Fibroblast of the conjunctiva (primary cell): ENCODE results near the gene DOLPP1.

Source experiments
- DNase-seq: peaks from one replicate; pipeline ENCODE4 v3.0.0-alpha.2; 2010; ENCODE audit warnings: low read depth

The DOLPP1 gene

DNA sequence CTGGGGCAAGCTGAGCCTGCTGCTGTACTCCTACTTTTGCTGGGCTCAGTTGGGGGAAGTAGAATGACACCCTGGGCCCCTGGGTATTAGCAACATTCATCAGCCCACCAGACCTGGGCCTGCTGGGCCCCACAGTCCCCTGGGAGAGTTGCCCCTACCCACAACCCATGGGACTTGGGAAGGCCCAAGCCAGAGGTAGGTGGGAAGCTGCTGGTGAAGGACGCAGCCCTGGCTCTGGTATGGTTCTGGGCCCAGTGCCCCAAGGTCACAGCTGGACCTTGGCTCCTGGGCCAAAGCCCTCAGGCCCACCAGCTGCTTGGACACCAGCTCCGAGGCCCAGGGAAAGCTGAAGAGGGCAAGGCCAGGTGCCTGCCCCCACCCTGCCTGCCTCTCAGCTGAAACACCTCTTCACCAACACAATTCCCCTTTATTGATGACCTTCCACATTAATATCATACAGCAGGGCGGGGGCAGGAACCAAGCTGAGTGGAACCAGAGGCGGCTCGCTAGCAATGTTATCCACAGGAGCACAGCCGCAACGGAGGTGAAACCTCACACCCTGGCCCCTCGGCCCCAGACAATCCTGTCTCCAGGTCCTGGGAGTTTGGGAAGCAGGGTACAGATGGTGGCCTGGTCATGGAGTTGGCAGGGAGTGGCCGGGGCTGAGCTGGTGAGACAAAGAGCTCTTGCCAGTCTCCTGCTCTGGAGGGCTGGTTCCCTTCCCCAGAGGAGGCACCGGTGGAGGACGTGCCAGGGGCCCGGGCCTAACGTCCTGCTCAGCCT, 13.7 kb downstream of the DOLPP1 start:
- no peak for DNase-seq

GRCh38 chr9:129095170-129095667, 14.3 kb downstream of the DOLPP1 start:
- no peak for DNase-seq

DNA sequence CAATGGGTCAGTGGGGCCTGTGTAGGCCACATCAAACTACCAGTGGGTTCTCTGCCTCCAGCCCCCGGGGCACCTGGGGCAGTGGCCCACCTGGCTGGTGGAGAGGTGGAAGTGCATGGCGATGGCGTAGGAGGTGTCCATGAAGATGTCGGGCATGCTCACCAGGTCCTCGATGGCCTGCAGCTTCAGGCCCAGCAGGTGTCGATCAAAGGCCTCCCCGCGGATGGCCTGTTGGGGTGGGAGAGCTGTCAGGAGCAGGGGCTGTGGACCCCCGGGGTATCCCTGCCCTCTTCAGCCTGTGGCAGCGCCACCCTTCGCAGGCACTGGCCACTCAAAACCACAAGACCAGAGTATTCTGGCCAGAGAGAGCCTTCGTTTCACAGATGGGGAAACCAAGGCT, 15.0 kb downstream of the DOLPP1 start:
- no peak for DNase-seq

DNA sequence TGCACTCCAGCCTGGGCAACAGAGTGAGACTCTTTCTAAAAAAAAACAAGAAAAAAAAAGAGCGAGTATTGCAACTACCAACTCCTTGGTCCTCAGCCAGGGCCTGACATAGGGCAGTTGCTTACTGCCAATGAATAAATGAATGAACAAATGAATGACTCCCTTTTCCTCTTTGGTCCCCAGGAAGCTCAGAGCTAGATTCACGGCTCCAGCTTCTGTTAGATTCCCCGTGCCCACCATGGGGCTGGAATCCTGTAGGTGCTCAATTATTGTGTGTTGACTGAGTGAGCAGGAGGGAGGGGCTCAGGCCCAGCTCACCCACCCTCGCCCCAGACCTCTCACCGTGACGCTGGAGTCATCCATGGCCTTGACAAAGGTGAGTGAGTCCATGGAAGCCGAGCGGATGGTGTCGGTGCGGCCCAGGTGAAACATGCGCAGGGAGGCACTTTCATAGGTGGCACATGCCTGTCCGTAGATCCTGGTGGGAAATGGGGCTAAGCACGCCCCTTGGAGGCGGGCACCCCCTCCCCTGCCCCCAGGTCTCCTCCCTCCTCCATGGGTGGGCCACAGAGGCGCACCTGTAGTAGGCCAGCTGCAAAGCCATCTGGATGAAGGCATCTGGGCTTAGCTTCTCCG, 16.9 kb downstream of the DOLPP1 start:
- DNase-seq = no peak

GRCh38 chr9:129098328-129098727, 17.4 kb downstream of the DOLPP1 start:
- no peak for DNase-seq

DNA sequence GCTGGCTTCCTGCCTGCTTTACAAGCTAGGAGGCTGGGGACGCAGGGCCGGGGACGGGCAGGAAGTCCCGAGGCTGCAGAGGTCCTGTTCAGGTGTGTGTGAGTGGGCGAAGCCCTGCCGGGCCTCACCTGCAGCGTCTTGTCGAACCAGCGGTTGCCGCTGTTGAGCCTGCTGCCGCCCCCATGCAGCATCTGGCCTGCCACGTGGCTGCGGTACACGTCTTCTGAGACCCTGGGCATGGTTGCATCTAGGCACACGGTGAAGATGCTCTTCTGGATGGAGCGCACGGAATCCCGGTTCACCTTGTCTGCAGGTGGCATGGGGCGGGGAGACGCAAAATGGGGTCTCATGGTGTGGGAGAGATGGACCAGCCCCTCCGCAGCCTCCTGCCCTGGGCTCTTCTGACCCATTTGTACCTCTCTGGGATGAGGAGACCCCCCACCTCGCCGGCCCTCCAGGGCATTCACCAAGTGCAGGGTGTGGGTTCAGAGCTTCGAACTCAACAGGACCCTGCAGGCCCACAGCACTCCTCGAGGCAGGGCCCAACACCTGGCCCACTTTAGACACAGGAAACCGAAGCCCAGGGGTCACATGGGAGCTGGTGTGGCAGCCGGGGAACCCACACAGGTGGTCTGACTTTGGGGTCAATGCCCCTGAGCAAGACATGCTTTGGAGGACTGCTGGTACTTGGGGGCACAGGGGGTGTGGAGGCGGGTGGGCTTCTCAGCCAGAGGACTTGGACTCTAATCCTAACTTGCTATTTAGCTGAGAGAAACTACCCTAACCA, 19.7 kb downstream of the DOLPP1 start:
- DNase-seq = no peak

- DNase-seq = no peak
Measured at GRCh38 chr9:129101279-129101678, 20.4 kb downstream of the DOLPP1 start.

DNA sequence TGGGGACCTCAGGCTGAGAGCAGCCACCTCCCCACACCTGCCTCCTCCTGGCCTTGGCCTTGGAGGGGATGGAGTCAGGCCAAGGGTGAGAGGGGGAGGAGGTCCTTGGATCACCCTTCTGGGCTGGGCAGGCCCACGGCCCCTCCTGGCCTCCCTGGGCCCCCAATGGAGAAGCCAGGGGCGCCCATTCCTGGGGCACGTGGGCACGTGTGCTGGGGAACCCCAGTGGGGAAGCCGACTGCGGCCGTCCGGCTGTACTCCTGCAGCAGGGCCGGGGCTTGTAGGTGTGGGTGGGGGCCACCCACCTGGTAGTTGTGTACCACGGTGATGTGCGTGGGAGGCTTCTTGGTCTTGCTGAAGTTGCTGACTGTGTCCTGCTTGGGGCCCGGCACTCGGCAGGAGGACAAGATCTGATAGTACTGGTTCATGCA, 21.2 kb downstream of the DOLPP1 start:
- no peak for DNase-seq

- no peak for DNase-seq
Measured at GRCh38 chr9:129102791-129103594, 22.1 kb downstream of the DOLPP1 start.

GRCh38 chr9:129103595-129103965, 22.7 kb downstream of the DOLPP1 start:
- DNase-seq = no peak

DNA sequence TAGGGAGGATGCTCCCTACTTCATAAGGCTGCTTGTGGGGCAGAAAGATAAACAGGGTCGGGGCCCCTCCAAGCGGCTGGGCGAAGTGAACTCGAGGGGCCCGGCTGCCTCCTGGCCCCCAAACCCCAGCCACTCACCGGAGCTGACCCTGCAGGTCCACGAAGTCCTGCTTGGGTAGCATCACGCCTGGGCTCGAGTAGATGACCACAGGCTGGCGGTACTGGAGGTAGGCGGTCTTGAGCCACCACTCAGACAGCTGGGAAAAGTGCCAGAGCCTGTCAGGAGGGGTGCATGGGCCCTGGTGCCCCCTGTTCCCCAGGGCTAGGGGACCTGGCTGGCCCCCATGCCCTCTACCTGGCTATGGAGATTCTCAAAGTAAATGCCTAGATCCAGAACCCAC, 23.1 kb downstream of the DOLPP1 start:
- DNase-seq = no peak

- DNase-seq = no peak
Measured at GRCh38 chr9:129105857-129106694, 25.2 kb downstream of the DOLPP1 start.

DNA sequence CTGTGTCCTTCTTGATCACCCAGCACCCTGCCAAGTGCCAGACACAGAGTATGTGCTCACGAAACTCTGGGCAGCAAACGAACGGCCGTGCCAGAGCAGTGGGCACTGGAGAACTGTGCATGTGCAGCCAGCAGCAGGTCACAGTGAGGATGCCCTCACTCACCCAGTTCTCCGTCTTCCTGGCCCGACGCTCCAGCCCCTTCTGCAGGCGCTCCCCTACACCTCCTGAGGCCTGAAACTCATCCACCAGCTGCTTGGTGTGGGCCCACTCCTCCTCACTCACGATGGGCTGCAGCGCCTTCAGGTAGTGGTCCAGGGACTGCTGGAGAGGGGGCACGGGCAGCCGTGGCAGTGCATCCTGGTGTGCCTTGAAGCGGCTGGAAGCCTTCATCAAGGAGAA, 26.7 kb downstream of the DOLPP1 start:
- DNase-seq = no peak

- no peak for DNase-seq
Measured at GRCh38 chr9:129108083-129108804, 27.3 kb downstream of the DOLPP1 start.

GRCh38 chr9:129108805-129109536, 28.1 kb downstream of the DOLPP1 start:
- no peak for DNase-seq

GRCh38 chr9:129109537-129109903, 28.6 kb downstream of the DOLPP1 start:
- no peak for DNase-seq

GRCh38 chr9:129109952-129110739, 29.2 kb downstream of the DOLPP1 start:
- no peak for DNase-seq

GRCh38 chr9:129110740-129111527, 30.0 kb downstream of the DOLPP1 start, which contains the start of the genes CRAT and PTPA:
CRAT (minus strand) TSS chr9:129110793; CDS start chr9:129110509, 284 bp downstream.
PTPA (plus strand) TSS chr9:129111415; CDS start chr9:129111601, 186 bp downstream.
- peak; percentile 92 for DNase-seq
